GM18520 (cell line): ENCODE measurements around the gene EXD3.
"Not testable (repeated sequence)": the region's sequence is repeated elsewhere in the genome, so short reads cannot be mapped to it uniquely, and the experiment has no call there.

Source experiments
- ATAC-seq: cut with Tn5 transposase; IDR thresholded peaks from one replicate; pipeline ENCODE4 v1.9.1; 2021; ENCODE audit not compliant: unreplicated experiment

The EXD3 gene

GRCh38 chr9:137262173-137262908 is 160.6 kb downstream of the EXD3 start:
- ATAC-seq, result not testable (repeated sequence)
